Measurements from ENCODE around the gene ARHGAP15. TPM values are rescaled to one million over a fixed set of nuclear protein-coding genes. Genes with fewer than 3 reads are reported as not detected.

The ARHGAP15 gene
- total and polyA plus RNA-seq, 4 experiments from 2014 or later, result 218 to 524 (median 365) TPM

DNA sequence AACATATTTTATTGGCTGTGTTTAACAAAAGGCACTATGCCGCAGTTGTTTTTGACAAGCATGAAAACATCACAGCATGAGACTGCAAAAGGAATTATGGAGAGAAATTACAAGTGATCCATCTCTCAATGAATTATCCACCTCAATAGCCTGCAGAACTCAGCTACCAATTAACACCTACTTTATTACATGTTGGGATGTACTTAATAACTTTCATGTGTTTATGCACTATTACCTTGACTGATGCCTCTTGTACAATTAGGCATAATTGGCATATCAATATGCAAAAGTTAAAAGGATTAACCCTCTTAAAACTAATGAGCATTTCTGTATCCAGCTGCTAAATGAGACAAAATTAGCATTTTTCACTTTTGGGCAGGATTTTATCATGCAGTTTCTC lies 27.8 kb downstream of the ARHGAP15 start:
- ChIA-PET POLR2A (ENCODE audit: partially characterized antibody) (interaction anchor here (1.2 to 9.1 kb wide), 5 partner anchors 17 to 102 kb away, joined by 3 to 90 read pairs (median 5); no protein-coding TSS in a partner anchor), CTCF (ENCODE audit: partially characterized antibody) (interaction anchor here (1.5 to 10.7 kb wide), 5 partner anchors 25 to 102 kb away, joined by 3 to 227 read pairs (median 24); partner anchors contain the start of gene ARHGAP15)
- Mint-ChIP-seq H3K4me1 (peaks cover 64 to 88% (median 78%) of the 10 kb centered on the region in 4 donors), H3K36me3 (peaks cover 24 to 43% of the 10 kb centered on the region in 2 donors), H3K27ac (peak overlapping the region in 5 of 7 donors; percentile 50 to 86 (median 84)), H3K9me3 (no peaks in the 10 kb centered on the region), H3K4me3 (peak overlapping the region in 3 of 8 donors; percentile 10 to 70 (median 15)), H3K27me3 (no peaks in the 10 kb centered on the region)
- no peak for DNase-seq
- no peaks in the 10 kb centered on the region for H3K9me3 ChIP-seq (ENCODE audit: control insufficient read depth in 1 of 2, low read length in 2 of 2)
- intact Hi-C loops (cut with micrococcal nuclease), result no loop called here
- H3K27ac ChIP-seq (ENCODE audit: low read depth, low read length), result no peak overlapping the region
- H3K4me3 ChIP-seq (ENCODE audit: low read length in 2 of 2), result no peak overlapping the region
- peaks cover 95% of the 10 kb centered on the region for H3K4me1 ChIP-seq (ENCODE audit: insufficient read depth, low read length)
- no peaks in the 10 kb centered on the region for H3K36me3 ChIP-seq (ENCODE audit: insufficient read depth, low read length)
- no peaks in the 10 kb centered on the region for H3K27me3 ChIP-seq (ENCODE audit: insufficient read depth, low read length)

DNA sequence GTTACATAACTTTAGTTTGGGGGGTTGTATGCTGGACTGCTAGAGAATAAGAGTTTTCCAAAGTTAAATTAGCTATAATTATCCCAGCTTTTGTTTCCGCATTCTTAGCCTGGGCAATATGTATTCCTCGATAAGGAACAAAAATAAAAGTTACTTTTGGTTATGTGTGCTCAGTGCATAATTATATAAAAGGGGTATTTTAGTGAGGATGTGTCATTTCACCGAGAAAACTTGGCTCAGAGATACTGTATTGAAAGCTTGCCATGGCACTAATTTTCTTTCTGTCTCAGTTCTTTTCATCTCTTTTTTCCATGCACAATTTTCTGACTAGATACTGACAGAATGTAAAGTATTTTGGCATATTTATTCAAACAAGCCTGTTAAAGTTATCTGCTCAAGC lies 28.2 kb downstream of the ARHGAP15 start:
- POLR2A ChIA-PET (ENCODE audit: partially characterized antibody), result interaction anchor here (0.5 to 9.1 kb wide), 7 partner anchors 9 to 292 kb away, joined by 3 to 90 read pairs (median 5); no protein-coding TSS in a partner anchor
- H3K27ac Mint-ChIP-seq, result peak overlapping the region; percentile 61 to 86 (median 83)

DNA sequence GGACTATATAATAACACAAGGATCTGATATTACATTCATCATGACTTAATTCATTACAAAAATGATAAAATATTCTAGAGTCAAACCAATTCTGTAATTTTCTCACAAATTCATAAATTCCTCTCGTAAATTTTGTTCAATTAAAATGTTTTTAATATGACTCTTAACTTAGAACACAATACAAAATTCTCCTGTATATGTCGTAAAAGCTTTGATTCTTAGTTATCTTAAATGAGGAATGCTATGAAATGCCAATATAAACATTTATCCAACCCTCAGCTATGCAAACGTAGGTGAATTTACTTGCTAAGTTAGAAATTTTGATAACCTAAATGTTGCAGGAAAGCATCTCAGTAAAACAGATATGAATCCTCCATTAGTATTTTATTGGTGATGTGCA lies 28.9 kb downstream of the ARHGAP15 start:
- intact Hi-C loops (cut with micrococcal nuclease), result no loop called here
- Histone ChIP-seq H3K27ac (ENCODE audit: low read depth, low read length) (no peak overlapping the region), H3K36me3 (ENCODE audit: insufficient read depth, low read length) (no peaks in the 10 kb centered on the region), H3K9me3 (ENCODE audit: control insufficient read depth in 1 of 2, low read length in 2 of 2) (no peaks in the 10 kb centered on the region), H3K4me3 (ENCODE audit: low read length in 2 of 2) (no peak overlapping the region), H3K4me1 (ENCODE audit: insufficient read depth, low read length) (peaks cover 93% of the 10 kb centered on the region), H3K27me3 (ENCODE audit: insufficient read depth, low read length) (no peaks in the 10 kb centered on the region)
- ChIA-PET POLR2A (ENCODE audit: partially characterized antibody) (interaction anchor here (0.5 to 9.1 kb wide), 5 partner anchors 10 to 292 kb away, joined by 3 to 90 read pairs (median 5); no protein-coding TSS in a partner anchor), CTCF (ENCODE audit: partially characterized antibody) (interaction anchor here (0.8 to 10.7 kb wide), 10 partner anchors 17 to 126 kb away, joined by 3 to 227 read pairs (median 4); partner anchors contain the start of gene ARHGAP15)
- no peak for DNase-seq
- peak overlapping the region in 4 of 8 donors; percentile 26 to 65 (median 48) for H3K4me3 Mint-ChIP-seq
- peaks cover 27 to 49% of the 10 kb centered on the region in 2 donors for H3K36me3 Mint-ChIP-seq
- H3K9me3 Mint-ChIP-seq, result no peaks in the 10 kb centered on the region
- peak overlapping the region in 4 of 7 donors; percentile 63 to 87 (median 83) for H3K27ac Mint-ChIP-seq
- peaks cover 62 to 87% (median 77%) of the 10 kb centered on the region in 4 donors for H3K4me1 Mint-ChIP-seq
- H3K27me3 Mint-ChIP-seq, result no peaks in the 10 kb centered on the region

More for the DNA sequence above, 28.2 kb downstream of the ARHGAP15 start:
- peak overlapping the region in 5 of 8 donors; percentile 1 to 70 (median 15) for H3K4me3 Mint-ChIP-seq
- H3K27ac ChIP-seq (ENCODE audit: low read depth, low read length), result no peak overlapping the region
- H3K36me3 ChIP-seq (ENCODE audit: insufficient read depth, low read length), result no peaks in the 10 kb centered on the region
- intact Hi-C loops (cut with micrococcal nuclease), result no loop called here
- DNase-seq, result no peak
- no peaks in the 10 kb centered on the region for H3K27me3 Mint-ChIP-seq
- H3K9me3 ChIP-seq (ENCODE audit: control insufficient read depth in 1 of 2, low read length in 2 of 2), result no peaks in the 10 kb centered on the region
- peaks cover 24 to 47% of the 10 kb centered on the region in 2 donors for H3K36me3 Mint-ChIP-seq
- H3K9me3 Mint-ChIP-seq, result no peaks in the 10 kb centered on the region
- no peaks in the 10 kb centered on the region for H3K27me3 ChIP-seq (ENCODE audit: insufficient read depth, low read length)
- H3K4me1 Mint-ChIP-seq, result peaks cover 63 to 88% (median 78%) of the 10 kb centered on the region in 4 donors
- peaks cover 95% of the 10 kb centered on the region for H3K4me1 ChIP-seq (ENCODE audit: insufficient read depth, low read length)
- no peak overlapping the region for H3K4me3 ChIP-seq (ENCODE audit: low read length in 2 of 2)
- CTCF ChIA-PET (ENCODE audit: partially characterized antibody), result interaction anchor here (1.4 to 10.7 kb wide), 6 partner anchors 26 to 126 kb away, joined by 3 to 227 read pairs (median 16); partner anchors contain the start of gene ARHGAP15

DNA sequence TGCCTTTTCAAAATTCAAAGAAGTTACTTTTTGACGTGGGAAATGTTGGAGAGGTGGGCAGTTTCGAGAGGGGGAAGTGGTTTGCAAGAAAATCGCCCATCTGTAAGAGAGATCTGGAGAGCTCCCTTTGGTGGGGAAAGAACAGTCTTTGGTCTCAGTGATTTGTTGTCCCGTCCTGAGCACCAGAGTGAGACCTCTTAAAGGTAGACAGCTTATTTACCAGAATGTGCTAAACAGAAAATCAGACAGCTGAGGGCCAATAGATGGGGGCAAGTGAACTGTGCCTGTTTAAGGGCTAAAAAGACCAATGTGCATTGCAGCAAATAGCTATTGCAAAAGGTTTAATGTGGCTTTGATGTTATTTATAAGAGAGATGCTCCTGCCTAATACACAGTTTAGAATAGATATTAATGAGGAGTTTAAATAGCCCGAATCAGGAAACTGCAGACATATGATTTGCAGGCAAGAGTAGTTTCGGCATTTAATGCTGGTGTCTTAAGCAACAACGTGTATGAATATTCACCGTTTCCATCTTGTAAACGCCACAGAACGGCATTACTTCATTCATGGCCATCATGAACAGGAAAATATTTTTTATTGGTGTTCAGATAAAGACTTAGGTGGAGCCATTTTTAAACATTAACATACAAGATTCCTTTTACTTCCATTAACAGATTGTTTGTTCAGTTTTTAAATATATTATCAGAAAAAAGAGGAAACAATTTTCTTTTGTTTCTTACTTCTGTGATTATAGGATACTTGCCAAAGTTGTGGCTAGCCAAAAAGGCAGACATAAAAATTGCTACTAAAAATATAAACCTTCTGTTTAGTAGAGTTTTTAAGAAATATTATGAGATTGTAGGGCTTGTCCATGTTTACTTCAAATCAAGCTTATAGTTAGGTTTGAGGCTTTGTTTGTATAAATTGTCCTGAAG lies 29.6 kb downstream of the ARHGAP15 start:
- Histone ChIP-seq H3K27me3 (ENCODE audit: insufficient read depth, low read length) (no peaks in the 10 kb centered on the region), H3K4me1 (ENCODE audit: insufficient read depth, low read length) (peaks cover 93% of the 10 kb centered on the region), H3K4me3 (ENCODE audit: low read length in 2 of 2) (no peak overlapping the region), H3K36me3 (ENCODE audit: insufficient read depth, low read length) (no peaks in the 10 kb centered on the region), H3K27ac (ENCODE audit: low read depth, low read length) (peak overlapping the region; percentile 26), H3K9me3 (ENCODE audit: control insufficient read depth in 1 of 2, low read length in 2 of 2) (no peaks in the 10 kb centered on the region)
- H3K4me1 Mint-ChIP-seq, result peaks cover 66 to 91% (median 81%) of the 10 kb centered on the region in 4 donors
- H3K36me3 Mint-ChIP-seq, result peaks cover 34 to 52% of the 10 kb centered on the region in 2 donors
- no peak for DNase-seq
- intact Hi-C loops (cut with micrococcal nuclease), result loop anchor here (1.0 kb wide), 1 partner anchor 48 kb away; no protein-coding TSS in a partner anchor
- no peaks in the 10 kb centered on the region for H3K27me3 Mint-ChIP-seq
- H3K4me3 Mint-ChIP-seq, result peak overlapping the region in 5 of 8 donors; percentile 15 to 65 (median 35)
- H3K9me3 Mint-ChIP-seq, result no peaks in the 10 kb centered on the region
- CTCF ChIA-PET (ENCODE audit: partially characterized antibody), result interaction anchor here (0.8 to 10.7 kb wide), 11 partner anchors 18 to 125 kb away, joined by 3 to 227 read pairs (median 6); partner anchors contain the start of gene ARHGAP15
- peak overlapping the region; percentile 19 to 87 (median 80) for H3K27ac Mint-ChIP-seq
- POLR2A ChIA-PET (ENCODE audit: partially characterized antibody), result interaction anchor here (0.6 to 9.1 kb wide), 6 partner anchors 10 to 100 kb away, joined by 3 to 90 read pairs (median 4); partner anchors contain the start of gene ARHGAP15

DNA sequence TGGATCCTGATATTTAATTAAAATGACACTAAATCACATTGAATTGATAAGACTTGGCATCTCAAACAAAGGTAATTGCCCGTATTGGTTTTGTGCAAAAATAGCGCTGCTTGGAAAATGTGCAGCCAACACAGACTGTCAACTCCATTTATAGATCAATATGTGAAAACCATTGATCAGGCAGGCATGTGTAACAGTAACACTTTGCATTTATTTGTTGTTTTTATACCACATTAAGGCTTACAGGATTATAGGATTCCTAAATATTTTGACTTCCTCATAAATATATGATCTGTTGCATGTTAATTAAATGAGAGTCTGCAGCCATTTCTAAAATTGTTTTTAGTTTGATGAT lies 30.2 kb downstream of the ARHGAP15 start:
- Mint-ChIP-seq H3K27ac (peak overlapping the region; percentile 16 to 89 (median 81)), H3K9me3 (no peaks in the 10 kb centered on the region), H3K4me3 (peak overlapping the region in 4 of 8 donors; percentile 2 to 53 (median 38)), H3K36me3 (peaks cover 40 to 55% of the 10 kb centered on the region in 2 donors), H3K4me1 (peaks cover 67 to 91% (median 82%) of the 10 kb centered on the region in 4 donors), H3K27me3 (no peaks in the 10 kb centered on the region)
- Histone ChIP-seq H3K36me3 (ENCODE audit: insufficient read depth, low read length) (no peaks in the 10 kb centered on the region), H3K27me3 (ENCODE audit: insufficient read depth, low read length) (no peaks in the 10 kb centered on the region), H3K27ac (ENCODE audit: low read depth, low read length) (no peak overlapping the region), H3K9me3 (ENCODE audit: control insufficient read depth in 1 of 2, low read length in 2 of 2) (no peaks in the 10 kb centered on the region), H3K4me3 (ENCODE audit: low read length in 2 of 2) (no peak overlapping the region), H3K4me1 (ENCODE audit: insufficient read depth, low read length) (peaks cover 94% of the 10 kb centered on the region)
- CTCF ChIA-PET (ENCODE audit: partially characterized antibody), result interaction anchor here (1.0 to 10.7 kb wide), 10 partner anchors 11 to 100 kb away, joined by 3 to 227 read pairs (median 22); partner anchors contain the start of gene ARHGAP15
- intact Hi-C loops (cut with micrococcal nuclease), result loop anchor here (1.0 kb wide), 1 partner anchor 48 kb away; no protein-coding TSS in a partner anchor
- DNase-seq, result no peak
- POLR2A ChIA-PET (ENCODE audit: partially characterized antibody), result interaction anchor here (0.6 to 9.1 kb wide), 5 partner anchors 11 to 99 kb away, joined by 3 to 90 read pairs (median 4); partner anchors contain the start of gene ARHGAP15

DNA sequence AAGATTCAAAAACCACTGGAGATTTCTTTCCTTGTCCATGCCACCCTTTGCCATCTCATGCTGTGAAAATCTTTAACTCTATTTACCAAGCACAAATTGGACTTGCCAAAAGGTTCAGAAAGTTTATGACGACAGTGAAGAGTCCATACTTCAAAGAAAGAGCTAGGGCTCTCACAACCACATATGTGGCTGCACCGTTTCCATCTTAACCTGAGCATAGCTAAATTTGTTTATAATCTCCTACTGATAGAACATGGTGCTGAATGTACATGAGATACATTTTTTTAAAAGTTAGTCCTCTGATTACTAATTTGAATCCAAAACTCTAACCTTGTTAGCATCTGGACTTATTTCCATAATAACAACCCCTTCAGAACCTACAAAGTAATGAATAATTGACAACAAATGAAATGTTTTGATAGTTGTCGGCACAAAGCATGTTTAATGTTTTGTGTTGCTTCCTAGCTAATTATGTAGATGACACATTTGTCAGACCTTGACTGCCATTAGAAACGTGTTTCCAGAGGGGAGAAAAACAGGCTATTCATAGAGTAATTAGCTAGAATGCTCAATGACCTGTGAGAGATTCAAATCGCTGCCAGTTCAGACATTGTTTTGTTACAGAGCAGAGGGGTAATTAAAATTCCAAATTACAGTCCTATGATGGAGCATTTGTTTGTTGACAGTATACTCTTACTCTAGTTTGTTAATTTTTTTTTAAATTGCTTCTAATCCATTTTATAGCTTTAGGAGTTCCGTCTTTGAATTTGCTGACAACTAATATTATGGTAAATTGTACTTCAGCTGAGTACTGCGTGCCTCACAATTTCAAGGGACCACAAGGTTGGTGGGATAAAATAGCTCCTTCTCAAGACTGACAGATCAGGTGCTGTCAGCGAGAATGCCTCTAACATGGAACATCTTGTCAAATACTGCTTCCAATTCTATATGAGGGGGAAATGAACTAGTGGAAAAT lies 31.8 kb downstream of the ARHGAP15 start:
- intact Hi-C loops (cut with micrococcal nuclease), result no loop called here
- peak overlapping the region; percentile 62 to 90 (median 82) for H3K27ac Mint-ChIP-seq
- H3K36me3 Mint-ChIP-seq, result peaks cover 38 to 57% of the 10 kb centered on the region in 2 donors
- H3K4me1 ChIP-seq (ENCODE audit: insufficient read depth, low read length), result peaks cover 91% of the 10 kb centered on the region
- no peaks in the 10 kb centered on the region for H3K9me3 Mint-ChIP-seq
- H3K4me1 Mint-ChIP-seq, result peaks cover 67 to 88% (median 80%) of the 10 kb centered on the region in 4 donors
- POLR2A ChIA-PET (ENCODE audit: partially characterized antibody), result interaction anchor here (1.1 to 9.1 kb wide), 8 partner anchors 12 to 98 kb away, joined by 3 to 90 read pairs (median 7); partner anchors contain the start of gene ARHGAP15
- no peaks in the 10 kb centered on the region for H3K27me3 ChIP-seq (ENCODE audit: insufficient read depth, low read length)
- no peak for DNase-seq
- CTCF ChIA-PET (ENCODE audit: partially characterized antibody), result interaction anchor here (0.8 to 10.7 kb wide), 35 partner anchors 10 to 329 kb away, joined by 3 to 227 read pairs (median 8); partner anchors contain the start of gene ARHGAP15
- H3K4me3 Mint-ChIP-seq, result peak overlapping the region in 3 of 8 donors; percentile 9 to 62 (median 55)
- no peaks in the 10 kb centered on the region for H3K27me3 Mint-ChIP-seq
- no peak overlapping the region for H3K27ac ChIP-seq (ENCODE audit: low read depth, low read length)
- no peak overlapping the region for H3K4me3 ChIP-seq (ENCODE audit: low read length in 2 of 2)
- H3K9me3 ChIP-seq (ENCODE audit: control insufficient read depth in 1 of 2, low read length in 2 of 2), result no peaks in the 10 kb centered on the region
- no peaks in the 10 kb centered on the region for H3K36me3 ChIP-seq (ENCODE audit: insufficient read depth, low read length)

Measured in CD4-positive, alpha-beta memory T cell (primary cell).